AG04450 (cell line): Measurements from ENCODE around the gene NF2. TPM values are rescaled to one million over a fixed set of nuclear protein-coding genes. Genes with fewer than 3 reads are reported as not detected.

Experiments used
- CTCF ChIA-PET: fragments of 300-600, 350-600 bp; formaldehyde crosslinking; extraction: SDS; loops from one replicate; lab custom pipeline; 2022; ENCODE audit warnings: antibody characterized with exemption, inconsistent platforms; lab: Charles Lee
- POLR2A ChIA-PET: fragments of 350-600 bp; formaldehyde crosslinking; extraction: SDS; loops from one replicate; lab custom pipeline; 2021; ENCODE audit warnings: antibody characterized with exemption, inconsistent platforms; lab: Yijun Ruan, JAX
- DNase-seq: peaks from one replicate; pipeline ENCODE4 v3.0.0-alpha.2; 2011; ENCODE audit warnings: low read depth, low spot score
- H3K27ac ChIP-seq: one replicate; pipeline ENCODE4 v1.5.1; 2012; ENCODE audit warnings: low read depth, low read length, control low read depth
- H3K27me3 ChIP-seq: one replicate; pipeline ENCODE4 v1.6.0; 2012; ENCODE audit warnings: low read length; ENCODE audit not compliant: control insufficient read depth, insufficient read depth
- H3K4me3 ChIP-seq: 2 replicates; pipeline ENCODE4 v1.5.1; 2011; ENCODE audit warnings: mild to moderate bottlenecking, low read depth, low read length, control low read depth
- H3K9me3 ChIP-seq: 2 replicates; pipeline ENCODE4 v1.5.1; 2012; ENCODE audit warnings: low read length; ENCODE audit not compliant: control insufficient read depth, insufficient read depth
- polyA plus RNA-seq: library from polyadenylated mRNA; depleted of rRNA; stranded (reverse); fragments of >200 nt; gene quantifications from 2 replicates; pipeline ENCODE4 v1.2.3, GENCODE V29; 2011
- TF ChIP-seq, protein P1 (sequence below): IDR thresholded peaks from 2 replicates; pipeline ENCODE4 v1.5.1; 2011; ENCODE audit warnings: low read depth, low read length, control low read depth, inconsistent platforms

The NF2 gene
- polyA plus RNA-seq, 1 experiment = 57.6 TPM

DNA sequence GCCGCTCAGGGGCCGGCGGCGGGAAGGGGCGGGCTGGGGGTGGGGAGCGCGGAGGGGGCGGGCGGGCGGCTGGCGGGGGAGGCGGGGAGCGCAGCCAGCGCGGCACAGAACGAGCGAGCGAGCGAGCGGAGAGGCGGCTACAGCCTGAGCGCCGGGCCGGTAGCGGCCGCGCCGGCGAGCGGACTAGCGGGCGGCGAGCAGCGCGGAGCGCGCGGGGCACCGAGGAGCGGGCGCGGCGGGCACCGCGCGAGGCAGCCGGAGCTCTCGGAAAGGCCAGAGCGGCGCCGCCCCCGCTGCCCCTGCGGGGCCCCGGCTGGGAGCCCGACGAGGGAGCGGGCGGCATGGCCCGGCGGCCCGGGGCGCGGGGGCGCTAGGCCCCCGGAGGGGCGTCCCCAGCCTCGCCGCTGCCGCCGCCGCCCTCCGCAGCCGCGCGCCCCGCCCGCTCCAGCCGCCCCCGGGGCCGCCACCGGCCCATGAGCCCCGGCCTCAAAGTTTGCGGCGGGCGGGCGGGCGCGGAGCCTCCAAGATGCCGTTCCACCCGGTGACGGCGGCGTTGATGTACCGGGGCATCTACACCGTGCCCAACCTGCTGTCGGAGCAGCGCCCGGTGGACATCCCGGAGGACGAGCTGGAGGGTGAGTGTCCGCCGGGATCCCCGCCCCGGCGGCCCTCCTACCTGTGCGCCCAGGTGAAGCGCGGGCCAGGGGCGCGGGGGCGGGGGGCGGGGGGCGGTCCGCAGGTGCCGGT lies 116.6 kb downstream of the NF2 start, which contains the start of gene CABP7:
CABP7 (plus strand) TSS at position 105 of the 747 bp plus-strand sequence; CDS start at position 527, 422 bp downstream.
- Histone ChIP-seq H3K27me3 (peaks cover 50% of the 10 kb centered on the region), H3K27ac (no peak within 1 kb of the TSS), H3K4me3 (no peak within 1 kb of the TSS), H3K9me3 (no peaks in the 10 kb centered on the region; the same call in 1 of the 2 replicates)
- POLR2A ChIA-PET = no interaction called here
- TF ChIP-seq, protein P1, sequence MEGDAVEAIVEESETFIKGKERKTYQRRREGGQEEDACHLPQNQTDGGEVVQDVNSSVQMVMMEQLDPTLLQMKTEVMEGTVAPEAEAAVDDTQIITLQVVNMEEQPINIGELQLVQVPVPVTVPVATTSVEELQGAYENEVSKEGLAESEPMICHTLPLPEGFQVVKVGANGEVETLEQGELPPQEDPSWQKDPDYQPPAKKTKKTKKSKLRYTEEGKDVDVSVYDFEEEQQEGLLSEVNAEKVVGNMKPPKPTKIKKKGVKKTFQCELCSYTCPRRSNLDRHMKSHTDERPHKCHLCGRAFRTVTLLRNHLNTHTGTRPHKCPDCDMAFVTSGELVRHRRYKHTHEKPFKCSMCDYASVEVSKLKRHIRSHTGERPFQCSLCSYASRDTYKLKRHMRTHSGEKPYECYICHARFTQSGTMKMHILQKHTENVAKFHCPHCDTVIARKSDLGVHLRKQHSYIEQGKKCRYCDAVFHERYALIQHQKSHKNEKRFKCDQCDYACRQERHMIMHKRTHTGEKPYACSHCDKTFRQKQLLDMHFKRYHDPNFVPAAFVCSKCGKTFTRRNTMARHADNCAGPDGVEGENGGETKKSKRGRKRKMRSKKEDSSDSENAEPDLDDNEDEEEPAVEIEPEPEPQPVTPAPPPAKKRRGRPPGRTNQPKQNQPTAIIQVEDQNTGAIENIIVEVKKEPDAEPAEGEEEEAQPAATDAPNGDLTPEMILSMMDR = no peak
- CTCF ChIA-PET = no interaction called here
- no peak for DNase-seq

DNA sequence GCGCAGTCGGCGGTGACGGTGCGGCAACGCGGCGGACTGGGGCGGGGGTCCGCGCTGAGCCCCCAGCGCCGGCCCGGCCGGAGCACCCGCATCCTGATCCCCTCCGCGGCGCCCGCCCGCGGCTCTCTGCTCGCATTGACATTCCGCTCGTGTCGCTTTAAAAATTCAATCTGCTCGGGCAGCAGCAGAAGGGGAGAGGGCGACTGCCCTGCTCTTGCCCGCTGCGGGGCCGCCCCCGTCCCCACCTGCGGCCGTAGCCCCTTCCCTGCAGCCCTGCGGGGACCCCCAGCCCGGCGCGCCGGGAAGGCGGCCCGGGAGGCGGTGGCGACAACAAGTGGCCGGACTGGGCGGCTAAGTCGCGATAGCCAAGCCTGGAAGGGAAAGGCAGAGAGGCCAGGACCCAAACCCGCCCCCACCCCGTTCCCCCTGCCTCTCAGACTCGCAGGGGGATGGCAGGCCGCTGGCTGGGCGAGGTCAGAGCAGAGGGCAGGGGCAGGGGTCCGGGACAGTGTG lies 117.4 kb downstream of the NF2 start:
- no peaks in the 10 kb centered on the region; the same call in 1 of the 2 replicates for H3K9me3 ChIP-seq
- POLR2A ChIA-PET = no interaction called here
- DNase-seq = no peak
- H3K27me3 ChIP-seq = peaks cover 45% of the 10 kb centered on the region
- H3K4me3 ChIP-seq = no peak overlapping the region
- CTCF ChIA-PET = no interaction called here
- TF ChIP-seq, protein P1 = no peak
- H3K27ac ChIP-seq = no peak overlapping the region

DNA sequence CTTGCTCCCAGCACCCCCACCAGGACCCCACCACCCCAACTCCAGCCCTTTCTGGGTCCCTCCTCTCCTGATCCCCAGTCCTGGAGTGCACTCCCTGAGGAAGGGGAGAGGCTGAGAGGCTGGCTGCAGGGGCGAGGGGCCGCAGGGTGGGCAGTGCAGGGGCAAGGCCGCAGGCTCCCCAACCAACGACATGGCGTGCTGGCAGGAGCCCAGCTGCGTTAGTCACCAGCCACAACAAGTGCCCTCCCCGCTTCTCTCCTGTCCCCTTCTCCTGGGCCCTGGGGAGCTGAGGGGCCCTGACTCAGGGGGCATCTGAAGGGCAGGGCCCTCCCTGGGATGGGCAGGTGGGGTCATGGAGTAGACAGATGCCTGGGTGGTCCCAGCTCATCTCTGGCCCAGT lies 118.7 kb downstream of the NF2 start:
- H3K4me3 ChIP-seq = no peak overlapping the region
- DNase-seq = no peak
- ChIA-PET POLR2A (no interaction called here), CTCF (interaction anchor here (1.8 kb wide), 1 partner anchor 367 kb away, joined by 5 read pairs; no protein-coding TSS in a partner anchor)
- H3K27ac ChIP-seq = no peak overlapping the region
- H3K9me3 ChIP-seq = no peaks in the 10 kb centered on the region; the same call in 1 of the 2 replicates
- peaks cover 45% of the 10 kb centered on the region for H3K27me3 ChIP-seq
- TF ChIP-seq, protein P1 = no peak

DNA sequence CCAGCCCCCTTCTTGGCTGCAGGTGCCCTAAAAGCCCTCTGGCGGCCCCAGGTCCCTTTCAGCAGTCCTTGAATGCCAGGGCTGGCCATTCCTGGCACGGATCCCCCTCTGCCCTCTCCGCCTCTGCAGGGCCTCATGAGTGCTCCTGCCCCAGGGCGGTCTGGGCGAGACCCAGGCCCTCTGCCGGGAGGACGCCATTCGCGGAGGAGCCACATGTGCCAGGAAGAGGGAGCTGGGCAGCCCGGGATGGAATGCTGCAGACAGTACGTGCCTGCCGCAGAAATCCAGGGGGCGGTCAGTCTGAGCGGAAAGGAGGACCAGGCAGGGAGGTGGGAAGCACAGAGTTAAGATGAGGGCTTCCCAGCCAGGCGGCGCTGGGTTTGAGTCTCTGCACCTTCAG lies 119.2 kb downstream of the NF2 start:
- TF ChIP-seq, protein P1 = no peak
- no peak overlapping the region for H3K4me3 ChIP-seq
- H3K27me3 ChIP-seq = peaks cover 41% of the 10 kb centered on the region
- no peaks in the 10 kb centered on the region; the same call in 1 of the 2 replicates for H3K9me3 ChIP-seq
- no peak for DNase-seq
- ChIA-PET CTCF (interaction anchor here (1.8 kb wide), 1 partner anchor 366 kb away, joined by 5 read pairs; no protein-coding TSS in a partner anchor), POLR2A (no interaction called here)
- no peak overlapping the region for H3K27ac ChIP-seq

DNA sequence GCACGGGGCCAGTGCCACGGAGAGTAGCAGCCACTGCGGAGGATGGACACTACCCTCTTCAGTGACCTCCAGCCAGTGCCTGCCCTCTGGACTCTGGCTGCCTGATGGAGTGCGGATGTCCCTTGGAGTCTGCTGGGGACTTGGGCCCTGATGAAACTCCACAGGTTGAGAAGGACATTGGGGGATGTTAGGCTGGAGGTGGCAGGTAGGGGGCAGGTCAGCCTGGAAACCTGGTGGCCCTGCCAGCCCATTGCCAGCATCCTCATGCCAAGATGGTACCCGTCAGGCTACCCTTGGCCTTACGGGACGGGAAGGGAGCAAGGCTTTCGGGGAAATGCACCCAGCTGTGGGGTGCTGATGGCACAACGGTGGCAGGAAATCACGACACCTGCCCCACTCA lies 120.3 kb downstream of the NF2 start:
- Histone ChIP-seq H3K27ac (no peak overlapping the region), H3K4me3 (no peak overlapping the region), H3K27me3 (peaks cover 33% of the 10 kb centered on the region), H3K9me3 (no peaks in the 10 kb centered on the region; the same call in 1 of the 2 replicates)
- no peak for DNase-seq
- TF ChIP-seq, protein P1 = no peak
- CTCF ChIA-PET = no interaction called here
- POLR2A ChIA-PET = no interaction called here
